GM21390 (cell line): ENCODE results near the gene TRIP4.
A peak's percentile ranks its signal among the peaks of the same experiment; 100 is the strongest.
"Not testable (repeated sequence)": the region's sequence is repeated elsewhere in the genome, so short reads cannot be mapped to it uniquely, and the experiment has no call there.

Experiments
- ATAC-seq: cut with Tn5 transposase; IDR thresholded peaks from one replicate; pipeline ENCODE4 v1.9.1; 2021; ENCODE audit not compliant: unreplicated experiment

Gene TRIP4

GRCh38 chr15:64381000-64381751, 6.5 kb upstream of the TRIP4 start, which contains the start of gene PCLAF:
Gene PCLAF (minus strand): TSS chr15:64381441. CDS start chr15:64381371, 70 bp downstream.
- ATAC-seq, result peak; percentile 97

- no peak for ATAC-seq
Measured at GRCh38 chr15:64383760-64384159, 3.9 kb upstream of the TRIP4 start.

- no peak for ATAC-seq
Measured at GRCh38 chr15:64386291-64386690, 1.3 kb upstream of the TRIP4 start.

GRCh38 chr15:64389036-64389435, 1.4 kb downstream of the TRIP4 start:
- no peak for ATAC-seq

GRCh38 chr15:64392471-64392870, 4.8 kb downstream of the TRIP4 start:
- not testable (repeated sequence) for ATAC-seq

- no peak for ATAC-seq
Measured at GRCh38 chr15:64396789-64397188, 9.2 kb downstream of the TRIP4 start.

- no peak for ATAC-seq
Measured at GRCh38 chr15:64398575-64398974, 10.9 kb downstream of the TRIP4 start.

- ATAC-seq, result no peak
Measured at GRCh38 chr15:64400583-64400982, 12.9 kb downstream of the TRIP4 start.

GRCh38 chr15:64412216-64412615, 24.6 kb downstream of the TRIP4 start:
- ATAC-seq, result no peak

GRCh38 chr15:64422697-64423096, 35.1 kb downstream of the TRIP4 start:
- no peak for ATAC-seq

- ATAC-seq, result no peak
Measured at GRCh38 chr15:64423970-64424369, 36.3 kb downstream of the TRIP4 start.

- ATAC-seq, result no peak
Measured at GRCh38 chr15:64425221-64425620, 37.6 kb downstream of the TRIP4 start.

- no peak for ATAC-seq
Measured at GRCh38 chr15:64426845-64427465, 39.3 kb downstream of the TRIP4 start.

- no peak for ATAC-seq
Measured at GRCh38 chr15:64429448-64429847, 41.8 kb downstream of the TRIP4 start.

- no peak for ATAC-seq
Measured at GRCh38 chr15:64430000-64430735, 42.5 kb downstream of the TRIP4 start.

GRCh38 chr15:64437982-64438381, 50.3 kb downstream of the TRIP4 start:
- ATAC-seq, result no peak

GRCh38 chr15:64438653-64439447, 51.2 kb downstream of the TRIP4 start:
- no peak for ATAC-seq

- ATAC-seq, result no peak
Measured at GRCh38 chr15:64441852-64442251, 54.2 kb downstream of the TRIP4 start.

- no peak for ATAC-seq
Measured at GRCh38 chr15:64443016-64443415, 55.4 kb downstream of the TRIP4 start.

- no peak for ATAC-seq
Measured at GRCh38 chr15:64443747-64444621, 56.3 kb downstream of the TRIP4 start.
